Endothelial cell (in vitro differentiated cells): ENCODE measurements around the gene CDIP1. TPM values are rescaled to one million over a fixed set of nuclear protein-coding genes. Genes with fewer than 3 reads are reported as not detected.

Experiments used
- DNase-seq: peaks from one replicate; pipeline ENCODE4 v3.0.0; 2021; ENCODE audit warnings: low spot score
- H3K27ac Mint-ChIP-seq: one replicate; pipeline ENCODE4 v1.8.0; 2021; ENCODE audit warnings: mixed read lengths, inconsistent platforms; ENCODE audit not compliant: unreplicated experiment
- H3K27me3 Mint-ChIP-seq: one replicate; pipeline ENCODE4 v1.8.0; 2021; ENCODE audit warnings: mild to moderate bottlenecking, moderate library complexity, mixed read lengths, inconsistent platforms; ENCODE audit not compliant: unreplicated experiment
- H3K36me3 Mint-ChIP-seq: one replicate; pipeline ENCODE4 v1.8.0; 2021; ENCODE audit warnings: mild to moderate bottlenecking, low read depth, mixed read lengths, inconsistent platforms; ENCODE audit not compliant: unreplicated experiment
- H3K4me1 Mint-ChIP-seq: one replicate; pipeline ENCODE4 v1.8.0; 2021; ENCODE audit warnings: mild to moderate bottlenecking, mixed read lengths, inconsistent platforms; ENCODE audit not compliant: unreplicated experiment
- H3K4me3 Mint-ChIP-seq: one replicate; pipeline ENCODE4 v1.8.0; 2021; ENCODE audit warnings: mild to moderate bottlenecking, mixed read lengths, inconsistent platforms; ENCODE audit not compliant: unreplicated experiment
- H3K9me3 Mint-ChIP-seq: one replicate; pipeline ENCODE4 v1.8.0; 2021; ENCODE audit warnings: mixed read lengths, inconsistent platforms; ENCODE audit not compliant: unreplicated experiment
- long read RNA-seq: library from polyadenylated mRNA; unstranded; transcript quantifications from one replicate; pipeline ENCODE4 v2.0.0, GENCODE V29; 2020; ENCODE audit not compliant: unreplicated experiment
- total RNA-seq: library from RNA; stranded (reverse); fragmentation: NEBNext Ultra II Directional; extraction: Animal tissue kit (Norgen Biotek cat#: 25700); gene quantifications from one replicate; pipeline ENCODE4 v1.2.1, GENCODE V29; 2021; ENCODE audit not compliant: unreplicated experiment
- TF ChIP-seq, protein P1 (sequence below): fragments of 200-600 bp; sonication (generic); IDR thresholded peaks from one replicate; pipeline ENCODE4 v1.5.0; 2021; ENCODE audit warnings: antibody characterized with exemption; ENCODE audit not compliant: unreplicated experiment

The CDIP1 gene
- 25.6 TPM for total RNA-seq
- long read RNA-seq, partial matches to known transcripts = 3 of 11 reads
- long read RNA-seq, other reads (novel, unspliced or antisense) = 1 of 11 reads

DNA sequence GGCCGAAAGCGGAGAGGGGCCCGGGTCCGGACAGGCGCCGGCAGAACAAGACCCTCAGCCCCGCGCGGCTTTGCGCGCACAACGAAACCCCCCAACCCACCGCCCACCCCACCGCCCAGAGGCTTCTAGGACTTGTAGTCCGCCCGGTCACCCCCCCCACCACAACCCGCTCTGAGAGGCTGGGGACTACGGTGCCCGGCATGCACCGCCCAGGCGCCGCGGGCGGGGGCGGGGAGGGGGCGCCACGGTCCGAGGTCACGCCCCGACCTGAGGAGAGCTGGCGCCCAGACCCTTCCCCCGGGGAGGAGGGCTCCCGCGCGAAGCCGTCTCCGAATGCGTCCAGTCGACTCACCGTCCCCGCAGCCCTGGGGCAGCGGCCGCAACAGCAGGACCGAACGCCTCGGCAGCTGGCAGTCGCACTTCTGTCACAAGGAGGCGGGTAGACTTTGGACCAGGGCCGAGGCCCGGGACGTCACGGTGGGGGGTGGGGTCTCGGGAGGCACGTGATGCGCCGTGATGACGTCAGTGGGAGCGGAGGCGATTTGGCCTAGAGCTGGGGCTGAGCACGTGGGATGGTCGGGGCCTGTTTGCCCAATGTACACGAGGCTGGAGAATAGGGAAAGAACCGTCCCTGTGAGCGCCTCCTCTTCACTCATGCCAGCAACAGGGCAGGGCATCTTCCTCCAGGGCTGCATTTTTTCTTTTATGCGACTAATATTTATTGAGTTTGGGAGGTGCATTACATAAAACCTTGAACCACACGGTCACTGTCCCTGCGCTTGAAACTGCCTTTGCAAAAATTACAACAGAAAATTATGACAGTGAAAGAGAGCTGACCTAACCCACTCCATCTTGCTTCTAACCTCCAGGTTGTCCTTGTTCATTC is at the start of gene CDIP1:
Gene CDIP1 (minus strand): TSS at position 424 of the 886 bp plus-strand sequence. CDS start 24,643 bp downstream, outside the sequence.
- peak; percentile 96 for DNase-seq
- Mint-ChIP-seq H3K4me3 (peak within 1 kb of the TSS; percentile 92), H3K27ac (peak within 1 kb of the TSS; percentile 30), H3K36me3 (peaks cover 15% of the 10 kb centered on the region), H3K9me3 (peaks cover 8% of the 10 kb centered on the region), H3K4me1 (peaks cover 11% of the 10 kb centered on the region), H3K27me3 (peaks cover 13% of the 10 kb centered on the region)
- TF ChIP-seq, protein P1, sequence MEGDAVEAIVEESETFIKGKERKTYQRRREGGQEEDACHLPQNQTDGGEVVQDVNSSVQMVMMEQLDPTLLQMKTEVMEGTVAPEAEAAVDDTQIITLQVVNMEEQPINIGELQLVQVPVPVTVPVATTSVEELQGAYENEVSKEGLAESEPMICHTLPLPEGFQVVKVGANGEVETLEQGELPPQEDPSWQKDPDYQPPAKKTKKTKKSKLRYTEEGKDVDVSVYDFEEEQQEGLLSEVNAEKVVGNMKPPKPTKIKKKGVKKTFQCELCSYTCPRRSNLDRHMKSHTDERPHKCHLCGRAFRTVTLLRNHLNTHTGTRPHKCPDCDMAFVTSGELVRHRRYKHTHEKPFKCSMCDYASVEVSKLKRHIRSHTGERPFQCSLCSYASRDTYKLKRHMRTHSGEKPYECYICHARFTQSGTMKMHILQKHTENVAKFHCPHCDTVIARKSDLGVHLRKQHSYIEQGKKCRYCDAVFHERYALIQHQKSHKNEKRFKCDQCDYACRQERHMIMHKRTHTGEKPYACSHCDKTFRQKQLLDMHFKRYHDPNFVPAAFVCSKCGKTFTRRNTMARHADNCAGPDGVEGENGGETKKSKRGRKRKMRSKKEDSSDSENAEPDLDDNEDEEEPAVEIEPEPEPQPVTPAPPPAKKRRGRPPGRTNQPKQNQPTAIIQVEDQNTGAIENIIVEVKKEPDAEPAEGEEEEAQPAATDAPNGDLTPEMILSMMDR = peak; percentile 19

- Mint-ChIP-seq H3K27ac (no peak overlapping the region), H3K4me3 (no peak overlapping the region), H3K4me1 (peaks cover 9% of the 10 kb centered on the region), H3K36me3 (no peaks in the 10 kb centered on the region), H3K27me3 (peaks cover 2% of the 10 kb centered on the region), H3K9me3 (no peaks in the 10 kb centered on the region)
- TF ChIP-seq, protein P1 = no peak
- DNase-seq = no peak
Observed at GRCh38 chr16:4586291-4586690, 47.7 kb upstream of the CDIP1 start.

DNA sequence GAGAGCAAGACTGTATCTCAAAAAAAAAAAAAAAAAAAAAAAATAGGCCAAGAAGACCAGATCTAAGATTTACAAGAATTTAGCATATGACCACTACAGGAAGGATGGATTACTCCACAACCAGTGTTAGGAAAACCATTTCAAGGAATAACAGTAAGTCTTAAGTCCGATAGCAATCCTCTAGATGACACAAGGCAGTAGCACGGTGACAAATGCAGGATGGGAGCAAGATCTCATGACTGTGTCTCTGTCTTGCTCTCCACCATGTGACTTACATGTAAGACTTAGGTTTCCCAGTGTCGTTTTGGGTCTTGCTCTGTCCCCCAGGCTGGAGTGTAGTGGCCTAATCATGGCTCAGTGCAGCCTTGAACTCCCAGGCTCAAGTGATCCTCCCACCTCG is 45.3 kb upstream of the CDIP1 start:
- no peaks in the 10 kb centered on the region for H3K9me3 Mint-ChIP-seq
- TF ChIP-seq, protein P1 = no peak
- no peak for DNase-seq
- peaks cover 2% of the 10 kb centered on the region for H3K27me3 Mint-ChIP-seq
- no peak overlapping the region for H3K4me3 Mint-ChIP-seq
- no peaks in the 10 kb centered on the region for H3K36me3 Mint-ChIP-seq
- H3K4me1 Mint-ChIP-seq = peaks cover 9% of the 10 kb centered on the region
- no peak overlapping the region for H3K27ac Mint-ChIP-seq

DNA sequence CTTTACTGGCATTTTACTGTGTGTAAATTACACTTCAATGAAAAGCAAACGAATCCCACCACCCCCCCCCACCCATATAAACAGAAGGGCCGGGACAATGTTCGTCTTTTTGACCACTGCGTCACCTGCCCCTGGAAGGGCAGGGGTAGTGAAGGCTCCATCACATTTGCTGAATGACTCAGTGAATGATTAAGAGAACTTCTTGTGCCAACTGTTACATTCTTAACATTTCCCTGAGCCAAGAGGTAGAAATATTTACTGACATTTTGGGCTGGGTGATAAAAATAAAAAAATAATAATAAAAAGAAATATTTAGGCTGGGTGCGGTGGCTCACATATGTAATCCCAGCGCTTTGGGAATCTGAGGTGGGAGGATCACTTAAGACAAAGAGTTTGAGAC is 41.7 kb upstream of the CDIP1 start:
- Mint-ChIP-seq H3K4me3 (no peak overlapping the region), H3K36me3 (no peaks in the 10 kb centered on the region), H3K27me3 (no peaks in the 10 kb centered on the region), H3K4me1 (no peaks in the 10 kb centered on the region), H3K9me3 (no peaks in the 10 kb centered on the region), H3K27ac (no peak overlapping the region)
- no peak for DNase-seq
- TF ChIP-seq, protein P1 = no peak

DNA sequence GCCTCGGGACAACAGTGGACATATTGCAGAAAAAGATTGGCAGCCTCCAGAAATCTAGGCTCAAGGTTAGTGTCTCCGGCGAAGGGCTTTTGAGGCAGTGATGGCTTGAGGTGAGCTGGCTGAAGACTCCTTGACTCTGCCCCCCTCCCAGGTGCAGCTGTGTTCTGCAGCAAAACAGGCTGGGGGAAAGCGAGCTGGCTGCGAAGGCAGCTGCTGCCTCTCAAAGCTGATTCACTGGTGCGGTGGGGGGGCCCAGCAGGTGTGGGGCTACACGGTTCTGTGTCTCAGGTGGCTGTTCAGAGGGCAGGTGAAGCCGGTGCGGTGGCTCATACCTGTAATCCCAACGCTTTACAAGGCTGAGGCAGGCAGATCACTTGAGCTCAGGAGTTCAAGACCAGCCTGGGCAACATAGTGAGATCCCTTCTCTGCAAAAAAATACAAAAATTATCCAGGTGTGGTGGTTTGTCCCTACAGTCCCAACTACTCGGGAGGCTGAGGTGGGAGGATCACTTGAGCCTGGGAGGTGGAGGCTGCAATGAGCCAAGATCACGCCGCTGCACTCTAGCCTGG is 40.5 kb upstream of the CDIP1 start:
- TF ChIP-seq, protein P1 = no peak
- no peak for DNase-seq
- Mint-ChIP-seq H3K36me3 (no peaks in the 10 kb centered on the region), H3K4me3 (no peak overlapping the region), H3K4me1 (no peaks in the 10 kb centered on the region), H3K27ac (no peak overlapping the region), H3K9me3 (no peaks in the 10 kb centered on the region), H3K27me3 (peaks cover 2% of the 10 kb centered on the region)
